Gastroesophageal sphincter (tissue), 4 donors: ENCODE measurements around the gene CD68. TPM values are rescaled to one million over a fixed set of nuclear protein-coding genes. Genes with fewer than 3 reads are reported as not detected.

Source experiments
- ATAC-seq: fragments of 150-250 bp; one replicate; pipeline ENCODE4 v1.9.1; 2016; ENCODE audit warnings: mild to moderate bottlenecking, moderate library complexity
- H3K27ac ChIP-seq, 4 donors: fragments of 200-600 bp; sonication (generic) in 3 of 4; 1 replicate in 3 of 4; 2 replicates in 1 of 4; pipeline ENCODE4 v1.5.1; 2016 to 2019
- H3K27me3 ChIP-seq: fragments of 200-600 bp; sonication (generic); one replicate; pipeline ENCODE4 v1.5.1; 2019
- H3K36me3 ChIP-seq, 2 donors: fragments of 200-600 bp; sonication (generic); one replicate each; pipeline ENCODE4 v1.5.1; 2019; ENCODE audit warnings: control low read depth in 1 of 2
- H3K4me1 ChIP-seq, 3 donors: fragments of 200-600 bp; sonication (generic); 1 replicate in 2 of 3; 2 replicates in 1 of 3; pipeline ENCODE4 v1.5.1; 2016 to 2019; ENCODE audit warnings: control low read depth in 2 of 3
- H3K4me3 ChIP-seq, 2 donors: fragments of 200-600 bp; sonication (generic); one replicate each; pipeline ENCODE4 v1.5.1; 2019; ENCODE audit warnings: mild to moderate bottlenecking in 1 of 2, moderate library complexity in 1 of 2
- H3K9me3 ChIP-seq, 3 donors: fragments of 200-600 bp; sonication (generic); one replicate each; pipeline ENCODE4 v1.5.1; 2017 to 2019; ENCODE audit warnings: control low read depth in 2 of 3
- CTCF ChIP-seq, 4 experiments: fragments of 200-600 bp in 2 of 4; fragments of 450-650 bp in 2 of 4; sonication (generic) in 1 of 4; IDR thresholded peaks; one replicate each; pipeline ENCODE4 v1.5.1; 2017 to 2019; ENCODE audit warnings: antibody characterized with exemption in 4 of 4, mild to moderate bottlenecking in 2 of 4, moderate library complexity in 2 of 4
- EP300 ChIP-seq: sonication (generic); formaldehyde crosslinking; IDR thresholded peaks from one replicate; pipeline ENCODE4 v1.6.1; 2017; ENCODE audit warnings: antibody characterized with exemption, mild to moderate bottlenecking
- POLR2A ChIP-seq, 2 donors: fragments of 450-650 bp; IDR thresholded peaks; one replicate each; pipeline ENCODE4 v1.6.1; 2017; ENCODE audit warnings: antibody characterized with exemption in 2 of 2, mild to moderate bottlenecking in 2 of 2, moderate library complexity in 1 of 2
- POLR2AphosphoS5 ChIP-seq: sonication (generic); formaldehyde crosslinking; IDR thresholded peaks from one replicate; pipeline ENCODE4 v1.6.1; 2017; ENCODE audit warnings: antibody characterized with exemption
- WGBS, 2 donors: methylation state at CpG; one replicate each; pipeline ENCODE4 v1.1.5; 2018; ENCODE audit warnings: low coverage in 1 of 2; 5-methylcytosine and 5-hydroxymethylcytosine counted together
- total RNA-seq, 4 donors: library from RNA; depleted of rRNA; stranded (reverse); fragments of >200 nt; gene quantifications; one replicate each; pipeline ENCODE4 v1.1.0, GENCODE V29; 2016

CD68 gene
- total RNA-seq, 4 donors from 2014 or later = 7.9 to 83.1 (median 46.1) TPM

- peak overlapping the region; percentile 82 to 96 (median 93) for H3K27ac ChIP-seq
- H3K9me3 ChIP-seq = no peaks in the 10 kb centered on the region
- ATAC-seq = no peak
- no peaks in the 10 kb centered on the region for H3K27me3 ChIP-seq
- H3K4me3 ChIP-seq = peak overlapping the region; percentile 65 to 84
- peaks cover 2 to 70% (median 48%) of the 10 kb centered on the region in 3 donors for H3K4me1 ChIP-seq
- no peak for TF ChIP-seq POLR2AphosphoS5
- no peak for TF ChIP-seq CTCF (IDR thresholded peaks at IDR 0.05)
- TF ChIP-seq EP300 = no peak
- TF ChIP-seq POLR2A (IDR thresholded peaks at IDR 0.05) = no peak
- WGBS, 2 donors = 0 to 20% methylated on average over 1 of the region's 28 CpGs
- peaks cover 0 to 45% of the 10 kb centered on the region in 2 donors for H3K36me3 ChIP-seq
Measured at GRCh38 chr17:7562208-7562605, 17.2 kb upstream of the CD68 start.

GRCh38 chr17:7563115-7563869 is 16.1 kb upstream of the CD68 start:
- TF ChIP-seq EP300 (no peak), POLR2AphosphoS5 (no peak), POLR2A (IDR thresholded peaks at IDR 0.05) (no peak), CTCF (IDR thresholded peaks at IDR 0.05) (no peak)
- WGBS, 2 donors = 65 to 100% methylated on average over 1 to 4 of the region's 30 CpGs
- ATAC-seq = no peak
- H3K27me3 ChIP-seq = no peaks in the 10 kb centered on the region
- no peak overlapping the region for H3K27ac ChIP-seq
- H3K4me1 ChIP-seq = peaks cover 2 to 59% (median 38%) of the 10 kb centered on the region in 3 donors
- H3K36me3 ChIP-seq = peaks cover 0 to 52% of the 10 kb centered on the region in 2 donors
- peak overlapping the region in 1 of 2 donors; percentile 84 for H3K4me3 ChIP-seq
- H3K9me3 ChIP-seq = no peaks in the 10 kb centered on the region

GRCh38 chr17:7569571-7569970 is 9.9 kb upstream of the CD68 start:
- no peak for TF ChIP-seq POLR2A (IDR thresholded peaks at IDR 0.05)
- TF ChIP-seq CTCF (IDR thresholded peaks at IDR 0.05) = no peak
- TF ChIP-seq POLR2AphosphoS5 = no peak
- no peak for TF ChIP-seq EP300
- H3K4me3 ChIP-seq = no peak overlapping the region
- H3K4me1 ChIP-seq = peaks cover 0 to 16% (median 7%) of the 10 kb centered on the region in 3 donors
- WGBS, 2 donors = 68 to 73% methylated on average over 5 of the region's 5 CpGs
- no peak overlapping the region for H3K27ac ChIP-seq
- no peak for ATAC-seq
- peaks cover 0 to 75% of the 10 kb centered on the region in 2 donors for H3K36me3 ChIP-seq
- no peaks in the 10 kb centered on the region for H3K9me3 ChIP-seq
- H3K27me3 ChIP-seq = no peaks in the 10 kb centered on the region

GRCh38 chr17:7570351-7570750 is 9.1 kb upstream of the CD68 start:
- Histone ChIP-seq H3K4me1 (peaks cover 0 to 21% (median 15%) of the 10 kb centered on the region in 3 donors), H3K9me3 (no peaks in the 10 kb centered on the region), H3K27me3 (no peaks in the 10 kb centered on the region), H3K36me3 (peaks cover 0 to 75% of the 10 kb centered on the region in 2 donors), H3K4me3 (no peak overlapping the region), H3K27ac (no peak overlapping the region)
- no peak for TF ChIP-seq EP300
- no peak for TF ChIP-seq POLR2A (IDR thresholded peaks at IDR 0.05)
- no peak for TF ChIP-seq POLR2AphosphoS5
- no peak for TF ChIP-seq CTCF (IDR thresholded peaks at IDR 0.05)
- WGBS, 2 donors = 83 to 93% methylated on average over 1 to 3 of the region's 10 CpGs
- ATAC-seq = no peak

- TF ChIP-seq EP300 (no peak), POLR2AphosphoS5 (no peak), CTCF (IDR thresholded peaks at IDR 0.05) (no peak), POLR2A (IDR thresholded peaks at IDR 0.05) (no peak)
- H3K27me3 ChIP-seq = no peaks in the 10 kb centered on the region
- no peaks in the 10 kb centered on the region for H3K9me3 ChIP-seq
- peak overlapping the region; percentile 14 to 95 for H3K4me3 ChIP-seq
- H3K36me3 ChIP-seq = peaks cover 0 to 75% of the 10 kb centered on the region in 2 donors
- WGBS, 2 donors = 0% methylated on average over 1 to 2 of the region's 11 CpGs
- ATAC-seq = no peak
- H3K27ac ChIP-seq = peak overlapping the region; percentile 79 to 100 (median 94)
- H3K4me1 ChIP-seq = peaks cover 0 to 40% (median 20%) of the 10 kb centered on the region in 3 donors
Measured at GRCh38 chr17:7572338-7572587, 7.2 kb upstream of the CD68 start.
